HepG2 (cell line): ENCODE results near the gene GALNTL6. TPM values are rescaled to one million over a fixed set of nuclear protein-coding genes. Genes with fewer than 3 reads are reported as not detected.

Source experiments
- ATAC-seq: fragments of 200-7000 bp; cut with Tn5 transposase; 3 replicates; pipeline ENCODE4 v1.9.1; 2020; ENCODE audit warnings: mild to moderate bottlenecking, moderate library complexity
- BruUV-seq: library from RNA; stranded (reverse); fragments of 400-500 nt; replicated peaks from 2 replicates; lab custom pipeline; 2021; lab: Mats Ljungman, UMichigan
- CTCF ChIA-PET: fragments of 300-600 bp; formaldehyde crosslinking; extraction: SDS; loops from one replicate; lab custom pipeline; 2021; ENCODE audit warnings: low total read pairs, inconsistent platforms, low intra/inter-chr PET ratio; lab: Yijun Ruan, JAX
- POLR2A ChIA-PET: fragments of 350-600 bp; sonication (Branson Sonifier 250); formaldehyde crosslinking; loops from one replicate; lab custom pipeline; 2020; ENCODE audit warnings: antibody characterized with exemption, inconsistent platforms; lab: Yijun Ruan, JAX
- DNase-seq: peaks from one replicate; pipeline ENCODE4 v3.0.0-alpha.2; 2015; ENCODE audit warnings: low spot score
- FAIRE-seq: peaks from 3 replicates; lab custom pipeline; 2011; peaks lifted over from hg19 to GRCh38; lab: Jason Lieb, UNC
- H2AFZ ChIP-seq: one replicate; pipeline ENCODE4 v1.6.1; 2011; ENCODE audit warnings: low read length, inconsistent platforms
- H3K27ac ChIP-seq: fragments of 300-600 bp; 3 replicates; pipeline ENCODE4 v1.8.0; 2011; ENCODE audit warnings: mixed run types, mild to moderate bottlenecking, mixed read lengths, low read length, inconsistent platforms; ENCODE audit not compliant: insufficient read depth; ENCODE audit errors: extremely low read length
- H3K27me3 ChIP-seq, 2 experiments: fragments of 200-600 bp in 1 of 2; 2 replicates in 1 of 2; 3 replicates in 1 of 2; pipeline versions ENCODE4 v1.6.0 to v1.8.0; 2011; ENCODE audit warnings: low read length in 2 of 2, mild to moderate bottlenecking in 2 of 2, moderate library complexity in 2 of 2, inconsistent platforms in 1 of 2; ENCODE audit not compliant: insufficient read depth in 2 of 2, control insufficient read depth in 1 of 2
- H3K36me3 ChIP-seq, 2 experiments: fragments of 200-600 bp in 1 of 2; replicated peaks in 1 of 2; 2 replicates in 1 of 2; 3 replicates in 1 of 2; pipeline versions ENCODE4 v1.5.1 to v1.8.0; 2011; ENCODE audit warnings: low read length in 2 of 2, inconsistent platforms in 1 of 2; ENCODE audit not compliant: insufficient read depth in 2 of 2, control insufficient read depth in 1 of 2
- H3K4me1 ChIP-seq: 2 replicates; pipeline ENCODE4 v1.5.1; 2012; ENCODE audit warnings: low read length, inconsistent platforms; ENCODE audit not compliant: insufficient read depth
- H3K4me2 ChIP-seq: 2 replicates; pipeline ENCODE4 v1.6.0; 2011; ENCODE audit warnings: low read depth, low read length, inconsistent platforms
- H3K4me3 ChIP-seq, 3 experiments: fragments of 200-600 bp in 1 of 3; sonication (generic), shearing (Covaris generic) in 1 of 3; replicated peaks in 1 of 3; 2 replicates each; pipeline ENCODE4 v1.5.1; 2011 to 2016; ENCODE audit warnings: low read length in 3 of 3, inconsistent platforms in 2 of 3, low read depth in 2 of 3, mild to moderate bottlenecking in 2 of 3, control low read depth in 1 of 3, mixed read lengths in 1 of 3; ENCODE audit not compliant: insufficient read depth in 1 of 3
- H3K79me2 ChIP-seq: one replicate; pipeline ENCODE4 v1.6.1; 2011; ENCODE audit warnings: low read length, inconsistent platforms; ENCODE audit not compliant: insufficient read depth
- H3K9ac ChIP-seq: 2 replicates; pipeline ENCODE4 v1.6.0; 2011; ENCODE audit warnings: mild to moderate bottlenecking, low read depth, low read length, inconsistent platforms; ENCODE audit not compliant: insufficient read depth
- H3K9me3 ChIP-seq: 2 replicates; pipeline ENCODE4 v1.5.1; 2012; ENCODE audit warnings: mild to moderate bottlenecking, low read length
- H4K20me1 ChIP-seq: 2 replicates; pipeline ENCODE4 v1.6.0; 2011; ENCODE audit warnings: inconsistent platforms, mild to moderate bottlenecking, low read length, moderate library complexity; ENCODE audit not compliant: insufficient read depth
- DNMT1 ChIP-seq: sonication (generic); formaldehyde crosslinking; IDR thresholded peaks from 2 replicates; pipeline ENCODE4 v1.5.1; 2020; ENCODE audit warnings: mild to moderate bottlenecking, missing genetic modification reagents
- ELF4 ChIP-seq: sonication (generic); formaldehyde crosslinking; IDR thresholded peaks from 2 replicates; pipeline ENCODE4 v1.5.0; 2020; ENCODE audit warnings: missing genetic modification reagents, mild to moderate bottlenecking, moderate library complexity, borderline replicate concordance
- FOXK1 ChIP-seq: sonication (generic); formaldehyde crosslinking; IDR thresholded peaks from 2 replicates; pipeline ENCODE4 v1.4.0; 2020; ENCODE audit warnings: low read depth, missing genetic modification reagents, borderline replicate concordance
- GATAD2A ChIP-seq: IDR thresholded peaks from 2 replicates; pipeline ENCODE4 v1.6.1; 2016
- MXD3 ChIP-seq: IDR thresholded peaks from 2 replicates; pipeline ENCODE4 v1.6.1; 2016; ENCODE audit warnings: mild to moderate bottlenecking, missing biosample characterization, missing genetic modification reagents
- SIX1 ChIP-seq: sonication (generic); formaldehyde crosslinking; IDR thresholded peaks from 2 replicates; pipeline ENCODE4 v1.4.0; 2020; ENCODE audit warnings: missing genetic modification reagents, borderline replicate concordance
- U2AF1 ChIP-seq: fragments of 200-400 bp; formaldehyde crosslinking; optimal IDR thresholded peaks from 2 replicates; pipeline ENCODE3; 2017; ENCODE audit warnings: mild to moderate bottlenecking, low read depth, low read length
- ZBTB46 ChIP-seq: sonication (generic); formaldehyde crosslinking; IDR thresholded peaks from 2 replicates; pipeline ENCODE4 v1.4.0; 2020; ENCODE audit warnings: mild to moderate bottlenecking, missing genetic modification reagents, borderline replicate concordance
- ZNF143 ChIP-seq: sonication (generic); formaldehyde crosslinking; IDR thresholded peaks from 2 replicates; pipeline ENCODE4 v1.4.0; 2020; ENCODE audit warnings: missing genetic modification reagents
- ZNF44 ChIP-seq: sonication (generic); formaldehyde crosslinking; IDR thresholded peaks from 2 replicates; pipeline ENCODE4 v1.5.1; 2020; ENCODE audit warnings: mild to moderate bottlenecking, missing genetic modification reagents
- ZNF792 ChIP-seq: IDR thresholded peaks from 2 replicates; pipeline ENCODE4 v1.6.1; 2016
- ZNF83 ChIP-seq: sonication (generic); formaldehyde crosslinking; IDR thresholded peaks from 2 replicates; pipeline ENCODE4 v1.4.0; 2020; ENCODE audit warnings: missing genetic modification reagents, mild to moderate bottlenecking, borderline replicate concordance
- ZSCAN29 ChIP-seq: sonication (generic); formaldehyde crosslinking; conservative IDR thresholded peaks from 2 replicates; pipeline ENCODE4 v1.4.0; 2020; ENCODE audit warnings: mild to moderate bottlenecking, missing genetic modification reagents
- ZZZ3 ChIP-seq: sonication (generic); formaldehyde crosslinking; IDR thresholded peaks from 2 replicates; pipeline ENCODE4 v1.4.0; 2020; ENCODE audit warnings: missing genetic modification reagents, mild to moderate bottlenecking, borderline replicate concordance
- WGBS: methylation state at CpG from one replicate; pipeline ENCODE4 v1.1.6; 2017; ENCODE audit warnings: low lambda C conversion rate; 5-methylcytosine and 5-hydroxymethylcytosine counted together
- in situ Hi-C: cut with HindIII; loops from 2 replicates; pipeline ENCODE4 v1.10.0; 2017; ENCODE audit warnings: low pct_unique_long_range_greater_than_20kb; ENCODE audit not compliant: extremely low pct_ligation_motif_present
- intact Hi-C: fragments of 100-400 bp; cut with micrococcal nuclease; formaldehyde crosslinking; loops from one replicate; pipeline ENCODE4 v1.10.0; 2022; ENCODE audit not compliant: unreplicated experiment
- polyA plus RNA-seq, 8 experiments: library from polyadenylated mRNA; depleted of rRNA in 3 of 8; stranded (reverse) in 7 of 8; unstranded in 1 of 8; fragments of >200 nt; fragmentation: Illumina TruSeq in 4 of 8; extraction: Trizol in 4 of 8; gene quantifications; 2 replicates each; pipeline versions ENCODE4 v1.2.1 to v1.2.3, GENCODE V29; 2011 to 2016; ENCODE audit warnings: low read depth in 4 of 8, missing spikeins in 1 of 8, mixed read lengths in 1 of 8; ENCODE audit not compliant: insufficient read depth in 1 of 8
- total RNA-seq, 5 experiments: library from RNA; depleted of rRNA; stranded (reverse); fragments of >200 nt; fragmentation: Illumina TruSeq; extraction: Trizol; gene quantifications; 2 replicates each; pipeline ENCODE4 v1.2.3, GENCODE V29; 2016; ENCODE audit warnings: low read depth in 1 of 5

The GALNTL6 gene
- total and polyA plus RNA-seq, 2 of the 13 experiments (the other 11 are each of a cell fraction or from before 2014, with no cell fraction given) = not detected

GRCh38 chr4:172709376-172709775 is 896.2 kb downstream of the GALNTL6 start:
- H3K27me3 ChIP-seq = no peaks in the 10 kb centered on the region; a peak in 1 of 5 replicates
- FAIRE-seq = no peak
- no peaks in the 10 kb centered on the region for H3K36me3 ChIP-seq
- H4K20me1 ChIP-seq = no peaks in the 10 kb centered on the region
- no peak overlapping the region for H3K9ac ChIP-seq
- H3K9me3 ChIP-seq = peaks cover 62% of the 10 kb centered on the region
- no peak overlapping the region for H2AFZ ChIP-seq
- no peak for DNase-seq
- no TSS peak for BruUV-seq
- no peak for ATAC-seq
- no peaks in the 10 kb centered on the region for H3K4me1 ChIP-seq
- in situ Hi-C loops = no loop called here
- ChIA-PET POLR2A (no interaction called here), CTCF (no interaction called here)
- no peaks in the 10 kb centered on the region for H3K79me2 ChIP-seq
- intact Hi-C loops = no loop called here
- TF ChIP-seq FOXK1 (CRISPR knock-in tag) (no peak), GATAD2A (CRISPR knock-in tag) (no peak), ZSCAN29 (no peak), U2AF1 (no peak), DNMT1 (no peak)
- H3K27ac ChIP-seq = no peak overlapping the region
- WGBS = 0% methylated on average over 1 of the region's 1 CpG
- H3K4me3 ChIP-seq = no peak overlapping the region
- no peak overlapping the region for H3K4me2 ChIP-seq

GRCh38 chr4:172716291-172716690 is 903.1 kb downstream of the GALNTL6 start:
- no peak for TF ChIP-seq ZZZ3 (CRISPR knock-in tag)
- no peak for TF ChIP-seq ZBTB46
- no peak for TF ChIP-seq ZNF44
- TF ChIP-seq ELF4 (CRISPR knock-in tag) = no peak
- TF ChIP-seq ZNF792 = no peak
- TF ChIP-seq ZNF83 (CRISPR knock-in tag) = no peak
- TF ChIP-seq MXD3 (CRISPR knock-in tag) = no peak
- no peak for TF ChIP-seq ZNF143 (CRISPR knock-in tag)
- no peak for TF ChIP-seq SIX1 (CRISPR knock-in tag)
- intact Hi-C loops = no loop called here
- no peaks in the 10 kb centered on the region for H3K27me3 ChIP-seq
- no TSS peak for BruUV-seq
- H3K9me3 ChIP-seq = peaks cover 22% of the 10 kb centered on the region; the same call in 1 of the 2 replicates
- CTCF ChIA-PET = no interaction called here
- POLR2A ChIA-PET = no interaction called here
- no peak for ATAC-seq
- no peak for DNase-seq
- 36% methylated on average over 9 of the region's 9 CpGs for WGBS
- no peak overlapping the region for H3K27ac ChIP-seq
- no peak overlapping the region for H3K4me2 ChIP-seq
- H2AFZ ChIP-seq = no peak overlapping the region
- no peak overlapping the region for H3K4me3 ChIP-seq
- H3K79me2 ChIP-seq = no peaks in the 10 kb centered on the region
- no peaks in the 10 kb centered on the region for H4K20me1 ChIP-seq
- H3K4me1 ChIP-seq = no peaks in the 10 kb centered on the region
- H3K9ac ChIP-seq = no peak overlapping the region
- in situ Hi-C loops = no loop called here
- no peak for FAIRE-seq
- no peaks in the 10 kb centered on the region for H3K36me3 ChIP-seq
